GM12874 (cell line): Measurements from ENCODE around the gene NKX2-1.

Experiments used
- CTCF ChIP-seq: IDR thresholded peaks from 2 replicates; pipeline ENCODE4 v1.5.1; 2011; ENCODE audit warnings: low read depth, mild to moderate bottlenecking, control low read depth, low read length, moderate library complexity; ENCODE audit not compliant: insufficient read depth

NKX2-1 gene

GRCh38 chr14:36510078-36510799 lies 9.8 kb downstream of the NKX2-1 start:
- no peak for TF ChIP-seq CTCF

- no peak for TF ChIP-seq CTCF
Measured at GRCh38 chr14:36509069-36509917, 10.7 kb downstream of the NKX2-1 start.

- TF ChIP-seq CTCF: no peak
Measured at GRCh38 chr14:36508418-36509068, 11.5 kb downstream of the NKX2-1 start.

- no peak for TF ChIP-seq CTCF
Measured at GRCh38 chr14:36507847-36508417, 12.1 kb downstream of the NKX2-1 start.

- no peak for TF ChIP-seq CTCF
Measured at GRCh38 chr14:36506732-36507614, 13.1 kb downstream of the NKX2-1 start.

GRCh38 chr14:36505892-36506731 lies 13.9 kb downstream of the NKX2-1 start:
- no peak for TF ChIP-seq CTCF
